DOHH2 (cell line): ENCODE data around the gene IMMT.

ENCODE experiments used
- H3F3A ChIP-seq: fragments of 200-600 bp; sonication (generic), shearing (Covaris generic); 2 replicates; pipeline ENCODE4 v1.6.0; 2016; ENCODE audit warnings: antibody characterized with exemption, mild to moderate bottlenecking; ENCODE audit not compliant: control insufficient read depth, insufficient read depth
- H3K27ac ChIP-seq: fragments of 200-600 bp; sonication (generic); 2 replicates; pipeline ENCODE4 v1.5.1; 2014; ENCODE audit warnings: low read depth, mild to moderate bottlenecking, low read length, moderate library complexity
- H3K27me3 ChIP-seq: fragments of 200-600 bp; sonication (generic); 2 replicates; pipeline ENCODE4 v1.6.1; 2014; ENCODE audit warnings: mild to moderate bottlenecking, low read length, mixed read lengths; ENCODE audit not compliant: control insufficient read depth
- H3K36me3 ChIP-seq: fragments of 200-600 bp; sonication (generic); 2 replicates; pipeline ENCODE4 v1.6.1; 2014; ENCODE audit warnings: mild to moderate bottlenecking, low read length, moderate library complexity, mixed read lengths; ENCODE audit not compliant: control insufficient read depth
- H3K4me1 ChIP-seq: fragments of 200-600 bp; sonication (generic); 2 replicates; pipeline ENCODE4 v1.6.1; 2014; ENCODE audit warnings: mild to moderate bottlenecking, low read length, mixed read lengths; ENCODE audit not compliant: control insufficient read depth
- H3K4me2 ChIP-seq: fragments of 200-600 bp; sonication (generic); 2 replicates; pipeline ENCODE4 v1.6.0; 2014; ENCODE audit warnings: mild to moderate bottlenecking, low read length, moderate library complexity
- H3K4me3 ChIP-seq: fragments of 200-600 bp; sonication (generic); 2 replicates; pipeline ENCODE4 v1.5.1; 2014; ENCODE audit warnings: mild to moderate bottlenecking, low read length, mixed read lengths
- H3K79me2 ChIP-seq: fragments of 200-600 bp; sonication (generic); 2 replicates; pipeline ENCODE4 v1.6.1; 2014; ENCODE audit warnings: mild to moderate bottlenecking, low read length, mixed read lengths; ENCODE audit not compliant: control insufficient read depth
- H3K9me2 ChIP-seq: fragments of 200-600 bp; sonication (generic); replicated peaks from 2 replicates; pipeline ENCODE4 v1.6.1; 2014; ENCODE audit warnings: mild to moderate bottlenecking, low read length, mixed read lengths; ENCODE audit not compliant: control insufficient read depth
- H3K9me3 ChIP-seq: fragments of 200-600 bp; sonication (generic); 2 replicates; pipeline ENCODE4 v1.6.1; 2014; ENCODE audit warnings: antibody characterized with exemption, low read length, mixed read lengths; ENCODE audit not compliant: control insufficient read depth, insufficient read depth
- H4K20me1 ChIP-seq: fragments of 200-600 bp; sonication (generic); 2 replicates; pipeline ENCODE4 v1.6.0; 2014; ENCODE audit warnings: low read depth, mild to moderate bottlenecking, antibody characterized with exemption, low read length, moderate library complexity; ENCODE audit not compliant: control insufficient read depth, insufficient read depth
- CTCF ChIP-seq: fragments of 200-600 bp; sonication (generic); IDR thresholded peaks from one replicate; pipeline ENCODE4 v1.5.1; 2014; ENCODE audit warnings: antibody characterized with exemption, mild to moderate bottlenecking, low read depth, low read length; ENCODE audit not compliant: poor library complexity, severe bottlenecking
- EZH2phosphoT487 ChIP-seq: fragments of 200-600 bp; sonication (generic); IDR thresholded peaks from 2 replicates; pipeline ENCODE4 v1.6.1; 2017; ENCODE audit warnings: borderline replicate concordance, mild to moderate bottlenecking, antibody characterized with exemption, low read length, moderate library complexity, mixed read lengths

The IMMT gene

GRCh38 chr2:86158286-86158685 lies 37.0 kb downstream of the IMMT start:
- H3K9me2 ChIP-seq = no peaks in the 10 kb centered on the region
- no peaks in the 10 kb centered on the region for H4K20me1 ChIP-seq
- H3F3A ChIP-seq = no peaks in the 10 kb centered on the region
- H3K9me3 ChIP-seq = no peaks in the 10 kb centered on the region
- no peaks in the 10 kb centered on the region for H3K4me1 ChIP-seq
- H3K36me3 ChIP-seq = peaks cover 83% of the 10 kb centered on the region
- no peak for TF ChIP-seq CTCF
- no peak for TF ChIP-seq EZH2phosphoT487
- no peak overlapping the region for H3K4me3 ChIP-seq
- no peak overlapping the region for H3K27ac ChIP-seq
- no peaks in the 10 kb centered on the region for H3K27me3 ChIP-seq
- no peak overlapping the region for H3K4me2 ChIP-seq
- H3K79me2 ChIP-seq = no peaks in the 10 kb centered on the region

GRCh38 chr2:86157009-86157556 lies 38.2 kb downstream of the IMMT start:
- Histone ChIP-seq H3K27ac (no peak overlapping the region), H3F3A (no peaks in the 10 kb centered on the region), H3K4me3 (no peak overlapping the region), H3K4me2 (no peak overlapping the region), H3K4me1 (no peaks in the 10 kb centered on the region), H3K9me2 (no peaks in the 10 kb centered on the region), H3K9me3 (no peaks in the 10 kb centered on the region), H3K79me2 (no peaks in the 10 kb centered on the region), H4K20me1 (no peaks in the 10 kb centered on the region), H3K36me3 (peaks cover 80% of the 10 kb centered on the region), H3K27me3 (no peaks in the 10 kb centered on the region)
- no peak for TF ChIP-seq CTCF
- no peak for TF ChIP-seq EZH2phosphoT487

GRCh38 chr2:86150502-86150901 lies 44.8 kb downstream of the IMMT start:
- Histone ChIP-seq H3K36me3 (peaks cover 88% of the 10 kb centered on the region), H3F3A (peaks cover 4% of the 10 kb centered on the region; the same call in 1 of the 2 replicates), H3K27ac (no peak overlapping the region), H3K9me2 (no peaks in the 10 kb centered on the region), H3K4me1 (no peaks in the 10 kb centered on the region), H3K9me3 (no peaks in the 10 kb centered on the region), H3K4me3 (no peak overlapping the region), H3K27me3 (no peaks in the 10 kb centered on the region), H4K20me1 (no peaks in the 10 kb centered on the region; the same call in 1 of the 2 replicates), H3K79me2 (no peaks in the 10 kb centered on the region), H3K4me2 (no peak overlapping the region)
- TF ChIP-seq CTCF = no peak
- TF ChIP-seq EZH2phosphoT487 = no peak
